GM10266 (cell line): ENCODE measurements around the gene ROGDI.

ENCODE experiments used
- DNase-seq: peaks from one replicate; pipeline ENCODE4 v3.0.0; 2012; ENCODE audit errors: extremely low spot score
- CTCF ChIP-seq: IDR thresholded peaks from 2 replicates; pipeline ENCODE4 v1.5.1; 2012; ENCODE audit warnings: mild to moderate bottlenecking, low read depth; ENCODE audit not compliant: control insufficient read depth, insufficient read depth; ENCODE audit errors: missing control alignments

Gene ROGDI

GRCh38 chr16:4771646-4772045 is 30.8 kb downstream of the ROGDI start:
- no peak for TF ChIP-seq CTCF
- DNase-seq, result peak; percentile 56

- DNase-seq, result no peak
- TF ChIP-seq CTCF, result no peak
Measured at GRCh38 chr16:4769306-4769638, 33.2 kb downstream of the ROGDI start.

- DNase-seq, result peak; percentile 97
- TF ChIP-seq CTCF, result no peak
Measured at GRCh38 chr16:4768549-4769305, 33.7 kb downstream of the ROGDI start.

- no peak for TF ChIP-seq CTCF
- no peak for DNase-seq
Measured at GRCh38 chr16:4767872-4768548, 34.4 kb downstream of the ROGDI start.

GRCh38 chr16:4766875-4767628 is 35.4 kb downstream of the ROGDI start, which contains the start of gene ZNF500:
Gene ZNF500 (minus strand): TSS chr16:4767162. CDS start chr16:4765978, 1,184 bp downstream.
- no peak for TF ChIP-seq CTCF
- peak; percentile 97 for DNase-seq

GRCh38 chr16:4765511-4766474 is 36.6 kb downstream of the ROGDI start:
- TF ChIP-seq CTCF, result no peak
- no peak for DNase-seq
